Mesendoderm (in vitro differentiated cells): ENCODE results near the gene CDH23.

ENCODE experiments used
- DNase-seq: peaks from one replicate; pipeline ENCODE4 v3.0.0; 2013
- H2AK5ac ChIP-seq: 2 replicates; pipeline ENCODE4 v1.6.1; 2013; ENCODE audit warnings: low read length, inconsistent platforms
- H2BK120ac ChIP-seq: 2 replicates; pipeline ENCODE4 v1.6.1; 2013; ENCODE audit warnings: low read depth, mild to moderate bottlenecking, low read length, moderate library complexity, mixed read lengths
- H2BK15ac ChIP-seq: replicated peaks from 2 replicates; pipeline ENCODE4 v1.6.1; 2013; ENCODE audit warnings: low read depth, mild to moderate bottlenecking, moderate library complexity
- H2BK5ac ChIP-seq: 2 replicates; pipeline ENCODE4 v1.6.1; 2013; ENCODE audit warnings: low read length, inconsistent platforms
- H3K18ac ChIP-seq: 2 replicates; pipeline ENCODE4 v1.6.1; 2013; ENCODE audit warnings: mild to moderate bottlenecking, low read length, mixed read lengths
- H3K23ac ChIP-seq: one replicate; pipeline ENCODE4 v1.6.1; 2013; ENCODE audit warnings: low read length
- H3K27ac ChIP-seq: 2 replicates; pipeline ENCODE4 v1.5.1; 2013; ENCODE audit warnings: low read depth, mild to moderate bottlenecking, inconsistent platforms, low read length, moderate library complexity
- H3K27me3 ChIP-seq: 2 replicates; pipeline ENCODE4 v1.6.1; 2013; ENCODE audit warnings: low read length, control low read depth, mild to moderate bottlenecking, inconsistent platforms; ENCODE audit not compliant: insufficient read depth, poor library complexity
- H3K36me3 ChIP-seq: 2 replicates; pipeline ENCODE4 v1.6.1; 2013; ENCODE audit warnings: low read length, inconsistent platforms; ENCODE audit not compliant: control insufficient read depth, insufficient read depth
- H3K4ac ChIP-seq: one replicate; pipeline ENCODE4 v1.6.1; 2013; ENCODE audit warnings: low read depth, mild to moderate bottlenecking, low read length, moderate library complexity
- H3K4me1 ChIP-seq: 2 replicates; pipeline ENCODE4 v1.6.1; 2013; ENCODE audit warnings: low read depth, low read length, inconsistent platforms; ENCODE audit not compliant: control insufficient read depth
- H3K4me2 ChIP-seq: 2 replicates; pipeline ENCODE4 v1.6.1; 2013; ENCODE audit warnings: low read length
- H3K4me3 ChIP-seq: 2 replicates; pipeline ENCODE4 v1.5.1; 2013; ENCODE audit warnings: mild to moderate bottlenecking, low read length
- H3K56ac ChIP-seq: one replicate; pipeline ENCODE4 v1.6.1; 2013; ENCODE audit warnings: low read length
- H3K79me1 ChIP-seq: 2 replicates; pipeline ENCODE4 v1.6.1; 2013; ENCODE audit warnings: low read length, inconsistent platforms
- H3K79me2 ChIP-seq: 2 replicates; pipeline ENCODE4 v1.6.1; 2013; ENCODE audit warnings: mild to moderate bottlenecking, low read length; ENCODE audit not compliant: control insufficient read depth, insufficient read depth
- H3K9ac ChIP-seq: 2 replicates; pipeline ENCODE4 v1.6.1; 2013; ENCODE audit warnings: low read length, inconsistent platforms
- H4K5ac ChIP-seq: one replicate; pipeline ENCODE4 v1.6.1; 2013; ENCODE audit warnings: low read length
- H4K8ac ChIP-seq: one replicate; pipeline ENCODE4 v1.6.1; 2013; ENCODE audit warnings: low read depth, mild to moderate bottlenecking, control low read depth, low read length, moderate library complexity
- WGBS: extraction: QIAGEN DNeasy Blood & Tissue Kit; methylation state at CpG from one replicate; pipeline ENCODE4 v1.1.7; 2013; ENCODE audit warnings: low lambda C conversion rate, missing lambda C conversion rate; ENCODE audit not compliant: insufficient coverage; ENCODE audit errors: extremely low coverage; 5-methylcytosine and 5-hydroxymethylcytosine counted together

Gene CDH23

GRCh38 chr10:71715860-71716259, 319.1 kb downstream of the CDH23 start:
- no CpG with 5 or more reads among the region's 20 CpGs for WGBS
- Histone ChIP-seq H4K8ac (no peak overlapping the region), H3K36me3 (no peaks in the 10 kb centered on the region), H2BK120ac (no peak overlapping the region), H3K23ac (no peak overlapping the region), H2AK5ac (no peak overlapping the region), H3K79me1 (no peaks in the 10 kb centered on the region), H3K27ac (no peak overlapping the region), H3K4me3 (no peak overlapping the region), H2BK15ac (no peak overlapping the region), H3K9ac (no peak overlapping the region), H3K18ac (no peak overlapping the region), H4K5ac (no peak overlapping the region), H3K4ac (no peak overlapping the region), H2BK5ac (no peak overlapping the region), H3K4me1 (peaks cover 5% of the 10 kb centered on the region), H3K27me3 (no peaks in the 10 kb centered on the region), H3K56ac (no peak overlapping the region), H3K4me2 (no peak overlapping the region), H3K79me2 (no peaks in the 10 kb centered on the region)
- DNase-seq, result no peak

GRCh38 chr10:71716426-71716825, 319.7 kb downstream of the CDH23 start:
- no peak overlapping the region for H3K4me3 ChIP-seq
- H3K4ac ChIP-seq, result no peak overlapping the region
- H3K23ac ChIP-seq, result no peak overlapping the region
- no peak overlapping the region for H3K9ac ChIP-seq
- no peak overlapping the region for H3K18ac ChIP-seq
- H3K56ac ChIP-seq, result no peak overlapping the region
- no peaks in the 10 kb centered on the region for H3K27me3 ChIP-seq
- H3K4me2 ChIP-seq, result no peak overlapping the region
- DNase-seq, result no peak
- H3K4me1 ChIP-seq, result peaks cover 5% of the 10 kb centered on the region
- H2BK15ac ChIP-seq, result no peak overlapping the region
- H2BK5ac ChIP-seq, result no peak overlapping the region
- no peaks in the 10 kb centered on the region for H3K36me3 ChIP-seq
- no peak overlapping the region for H2BK120ac ChIP-seq
- H3K79me2 ChIP-seq, result no peaks in the 10 kb centered on the region
- H3K79me1 ChIP-seq, result no peaks in the 10 kb centered on the region
- no peak overlapping the region for H4K8ac ChIP-seq
- no peak overlapping the region for H3K27ac ChIP-seq
- no peak overlapping the region for H2AK5ac ChIP-seq
- WGBS, result no CpG with 5 or more reads among the region's 5 CpGs
- no peak overlapping the region for H4K5ac ChIP-seq

GRCh38 chr10:71717056-71717455, 320.3 kb downstream of the CDH23 start:
- no peak overlapping the region for H4K8ac ChIP-seq
- H3K4ac ChIP-seq, result no peak overlapping the region
- no peak overlapping the region for H4K5ac ChIP-seq

GRCh38 chr10:71717551-71717951, 320.8 kb downstream of the CDH23 start:
- Histone ChIP-seq H3K36me3 (no peaks in the 10 kb centered on the region), H3K79me1 (no peaks in the 10 kb centered on the region), H3K79me2 (no peaks in the 10 kb centered on the region), H3K27ac (no peak overlapping the region), H2BK120ac (no peak overlapping the region), H4K5ac (no peak overlapping the region), H2BK5ac (no peak overlapping the region), H4K8ac (no peak overlapping the region), H2AK5ac (no peak overlapping the region), H3K4me1 (peaks cover 5% of the 10 kb centered on the region), H3K18ac (no peak overlapping the region), H3K23ac (no peak overlapping the region), H3K56ac (no peak overlapping the region), H3K27me3 (no peaks in the 10 kb centered on the region), H3K4me3 (no peak overlapping the region), H3K4me2 (no peak overlapping the region), H3K4ac (no peak overlapping the region), H2BK15ac (no peak overlapping the region), H3K9ac (no peak overlapping the region)
- WGBS, result no CpG with 5 or more reads among the region's 2 CpGs
- no peak for DNase-seq

More at GRCh38 chr10:71717056-71717455, 320.3 kb downstream of the CDH23 start:
- no peaks in the 10 kb centered on the region for H3K27me3 ChIP-seq
- H2BK5ac ChIP-seq, result no peak overlapping the region
- H3K23ac ChIP-seq, result no peak overlapping the region
- WGBS, result no CpG with 5 or more reads among the region's 4 CpGs
- H3K36me3 ChIP-seq, result no peaks in the 10 kb centered on the region
- no peak overlapping the region for H2AK5ac ChIP-seq
- no peaks in the 10 kb centered on the region for H3K79me2 ChIP-seq
- DNase-seq, result no peak
- peaks cover 5% of the 10 kb centered on the region for H3K4me1 ChIP-seq
- H3K18ac ChIP-seq, result no peak overlapping the region
- H3K4me2 ChIP-seq, result no peak overlapping the region
- no peak overlapping the region for H2BK120ac ChIP-seq
- H3K4me3 ChIP-seq, result no peak overlapping the region
- H3K79me1 ChIP-seq, result no peaks in the 10 kb centered on the region
- no peak overlapping the region for H3K27ac ChIP-seq
- no peak overlapping the region for H3K56ac ChIP-seq
- H2BK15ac ChIP-seq, result no peak overlapping the region
- H3K9ac ChIP-seq, result no peak overlapping the region

- no CpG with 5 or more reads among the region's 10 CpGs for WGBS
- Histone ChIP-seq H4K8ac (no peak overlapping the region), H2BK5ac (no peak overlapping the region), H3K79me2 (no peaks in the 10 kb centered on the region), H3K27ac (no peak overlapping the region), H3K23ac (no peak overlapping the region), H3K36me3 (no peaks in the 10 kb centered on the region), H3K4me1 (peaks cover 5% of the 10 kb centered on the region), H3K18ac (no peak overlapping the region), H3K4me2 (no peak overlapping the region), H3K9ac (no peak overlapping the region), H3K79me1 (no peaks in the 10 kb centered on the region), H3K4ac (no peak overlapping the region), H4K5ac (no peak overlapping the region), H2BK15ac (no peak overlapping the region), H3K4me3 (no peak overlapping the region), H2AK5ac (no peak overlapping the region), H2BK120ac (no peak overlapping the region), H3K56ac (no peak overlapping the region), H3K27me3 (no peaks in the 10 kb centered on the region)
- no peak for DNase-seq
These were observed 321.5 kb downstream of the CDH23 start for GRCh38 chr10:71718165-71718698.

- Histone ChIP-seq H3K4me3 (no peak overlapping the region), H3K27ac (no peak overlapping the region), H3K79me2 (no peaks in the 10 kb centered on the region), H3K36me3 (no peaks in the 10 kb centered on the region), H2AK5ac (no peak overlapping the region), H3K4me2 (no peak overlapping the region), H3K4ac (no peak overlapping the region), H4K5ac (no peak overlapping the region), H3K4me1 (peaks cover 5% of the 10 kb centered on the region), H3K18ac (no peak overlapping the region), H3K23ac (no peak overlapping the region), H3K27me3 (no peaks in the 10 kb centered on the region), H2BK120ac (no peak overlapping the region), H2BK15ac (no peak overlapping the region), H3K9ac (no peak overlapping the region), H3K79me1 (no peaks in the 10 kb centered on the region), H4K8ac (no peak overlapping the region), H3K56ac (no peak overlapping the region), H2BK5ac (no peak overlapping the region)
- DNase-seq, result no peak
- WGBS, result no CpG with 5 or more reads among the region's 7 CpGs
These were observed 322.3 kb downstream of the CDH23 start for GRCh38 chr10:71719042-71719441.
